OCI-LY7 (cell line): Measurements from ENCODE around the gene C19orf81.

ENCODE experiments used
- EZH2phosphoT487 ChIP-seq: fragments of 200-600 bp; sonication (generic); IDR thresholded peaks from 2 replicates; pipeline ENCODE4 v1.6.1; 2018; ENCODE audit warnings: low read depth, borderline replicate concordance, mild to moderate bottlenecking, mixed run types, antibody characterized with exemption, low read length, moderate library complexity, mixed read lengths
- TF ChIP-seq, protein P1 (sequence below): fragments of 200-600 bp; sonication (generic); conservative IDR thresholded peaks from 2 replicates; pipeline ENCODE4 v1.5.1; 2014; ENCODE audit warnings: mild to moderate bottlenecking, antibody characterized with exemption, low read length, moderate library complexity, mixed read lengths

DNA sequence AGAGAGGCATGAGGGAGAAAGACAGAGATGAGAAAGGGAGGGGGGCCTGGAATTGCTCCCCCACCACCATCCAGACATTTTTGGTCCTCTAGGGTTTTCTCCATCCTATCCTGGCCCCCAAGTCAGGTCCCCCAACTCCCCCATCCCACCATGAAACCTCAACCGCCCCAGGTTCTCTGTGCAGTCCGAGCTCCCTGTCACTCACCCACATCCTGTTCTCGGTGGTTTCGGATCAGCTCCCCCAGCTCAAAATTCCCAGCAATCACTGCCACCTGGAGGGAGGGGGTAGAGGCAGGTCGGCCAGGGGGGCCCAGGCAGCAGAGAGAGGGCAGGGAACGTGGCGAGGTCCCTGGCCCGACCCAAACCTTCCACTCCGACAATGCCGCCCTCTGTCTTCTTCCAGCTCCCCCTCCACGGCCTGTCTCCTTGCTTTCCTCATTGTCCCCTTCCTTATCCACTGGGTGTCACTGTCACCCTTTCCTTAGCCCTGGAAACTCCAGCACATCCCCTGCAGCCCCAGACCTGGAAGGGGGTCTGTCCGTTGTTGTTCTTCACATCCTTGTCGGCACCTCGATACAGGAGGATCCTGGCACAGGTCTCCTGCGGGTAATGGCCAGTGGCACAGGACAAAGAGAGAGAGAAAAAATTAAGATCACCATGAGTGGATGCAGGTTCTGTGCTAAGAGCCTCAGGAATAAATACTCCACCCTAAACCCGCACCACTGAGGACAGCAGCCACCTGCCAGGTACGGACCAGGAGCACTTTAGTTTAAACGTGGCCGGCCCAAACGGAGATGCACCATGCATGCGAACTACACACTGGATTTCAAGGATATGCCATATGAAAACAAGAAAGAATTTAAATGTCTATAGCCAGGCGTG is 54.9 kb downstream of the C19orf81 start:
- TF ChIP-seq, protein P1, sequence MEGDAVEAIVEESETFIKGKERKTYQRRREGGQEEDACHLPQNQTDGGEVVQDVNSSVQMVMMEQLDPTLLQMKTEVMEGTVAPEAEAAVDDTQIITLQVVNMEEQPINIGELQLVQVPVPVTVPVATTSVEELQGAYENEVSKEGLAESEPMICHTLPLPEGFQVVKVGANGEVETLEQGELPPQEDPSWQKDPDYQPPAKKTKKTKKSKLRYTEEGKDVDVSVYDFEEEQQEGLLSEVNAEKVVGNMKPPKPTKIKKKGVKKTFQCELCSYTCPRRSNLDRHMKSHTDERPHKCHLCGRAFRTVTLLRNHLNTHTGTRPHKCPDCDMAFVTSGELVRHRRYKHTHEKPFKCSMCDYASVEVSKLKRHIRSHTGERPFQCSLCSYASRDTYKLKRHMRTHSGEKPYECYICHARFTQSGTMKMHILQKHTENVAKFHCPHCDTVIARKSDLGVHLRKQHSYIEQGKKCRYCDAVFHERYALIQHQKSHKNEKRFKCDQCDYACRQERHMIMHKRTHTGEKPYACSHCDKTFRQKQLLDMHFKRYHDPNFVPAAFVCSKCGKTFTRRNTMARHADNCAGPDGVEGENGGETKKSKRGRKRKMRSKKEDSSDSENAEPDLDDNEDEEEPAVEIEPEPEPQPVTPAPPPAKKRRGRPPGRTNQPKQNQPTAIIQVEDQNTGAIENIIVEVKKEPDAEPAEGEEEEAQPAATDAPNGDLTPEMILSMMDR: no peak; the same call in 1 of the 2 replicates
- TF ChIP-seq EZH2phosphoT487: no peak
